ENCODE measurements around the gene ZNF438.

GRCh38 chr10:30987463-30987862, 44.2 kb downstream of the ZNF438 start:
- TF ChIP-seq CREB1 (IDR thresholded peaks at IDR 0.05; ENCODE audit: low read depth) (no peak), REST (IDR thresholded peaks at IDR 0.05; ENCODE audit: low read depth) (no peak), EP300 (IDR thresholded peaks at IDR 0.05; ENCODE audit: borderline replicate concordance) (no peak), TCF12 (IDR thresholded peaks at IDR 0.05; ENCODE audit: low read depth) (no peak), TAF1 (IDR thresholded peaks at IDR 0.05; ENCODE audit: low read depth) (no peak), RAD21 (IDR thresholded peaks at IDR 0.05; ENCODE audit: low read depth) (no peak), YY1 (IDR thresholded peaks at IDR 0.05; ENCODE audit: low read depth) (no peak), MAX (IDR thresholded peaks at IDR 0.05) (no peak), EGR1 (IDR thresholded peaks at IDR 0.05) (no peak), USF1 (IDR thresholded peaks at IDR 0.05) (no peak), FOXM1 (IDR thresholded peaks at IDR 0.05; ENCODE audit: borderline replicate concordance, low read depth) (no peak), CEBPB (IDR thresholded peaks at IDR 0.05) (no peak), TEAD4 (IDR thresholded peaks at IDR 0.05) (no peak), ZBTB7A (IDR thresholded peaks at IDR 0.05; ENCODE audit: low read depth) (no peak)

Data from Ishikawa (cell line).